GM23248 (cell line): Measurements from ENCODE around the gene RIPPLY3.
"Not testable (repeated sequence)": the region's sequence is repeated elsewhere in the genome, so short reads cannot be mapped to it uniquely, and the experiment has no call there.

ENCODE experiments used
- EZH2 ChIP-seq: fragments of 200-600 bp; sonication (generic); IDR thresholded peaks from 2 replicates; pipeline ENCODE4 v1.6.1; 2018; ENCODE audit warnings: antibody characterized with exemption, mild to moderate bottlenecking; ENCODE audit not compliant: insufficient read depth, poor library complexity, severe bottlenecking
- EZH2phosphoT487 ChIP-seq: fragments of 200-600 bp; sonication (generic); IDR thresholded peaks from 2 replicates; pipeline ENCODE4 v1.6.1; 2018; ENCODE audit warnings: antibody characterized with exemption, moderate library complexity, mild to moderate bottlenecking, low read depth; ENCODE audit not compliant: insufficient read depth

DNA sequence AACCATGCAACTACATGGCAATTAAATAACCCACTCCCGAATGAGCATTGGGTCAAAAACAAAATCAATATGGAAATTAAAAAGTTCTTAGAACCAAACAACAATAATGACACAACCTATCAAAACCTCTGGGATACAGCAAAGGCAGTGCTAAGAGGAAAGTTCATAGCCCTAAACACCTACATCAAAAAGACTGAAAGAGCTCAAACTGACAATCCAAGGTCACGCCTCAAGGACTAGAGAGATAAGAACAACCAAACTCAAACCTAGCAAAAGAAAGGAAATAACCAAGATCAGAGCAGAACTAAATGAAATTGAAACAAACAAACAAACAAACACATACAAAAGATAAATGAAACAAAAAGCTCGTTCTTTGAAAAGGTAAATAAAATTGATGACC, 43.2 kb downstream of the RIPPLY3 start:
- not testable (repeated sequence) for TF ChIP-seq EZH2phosphoT487, EZH2
